GM23248 (cell line): Measurements from ENCODE around the gene XPC. TPM values are rescaled to one million over a fixed set of nuclear protein-coding genes. Genes with fewer than 3 reads are reported as not detected.

Experiments
- DNase-seq: peaks from one replicate; pipeline ENCODE4 v3.0.0-alpha.2; 2015
- H2AFZ ChIP-seq: fragments of 200-600 bp; sonication (generic); 2 replicates; pipeline ENCODE4 v1.6.1; 2016; ENCODE audit warnings: antibody characterized with exemption
- H3F3A ChIP-seq: fragments of 200-600 bp; sonication (generic); 2 replicates; pipeline ENCODE4 v1.6.1; 2016; ENCODE audit warnings: mild to moderate bottlenecking, antibody characterized with exemption, mixed run types; ENCODE audit not compliant: insufficient read depth
- H3K27ac ChIP-seq: fragments of 200-600 bp; sonication (generic); 2 replicates; pipeline ENCODE4 v1.5.1; 2016; ENCODE audit warnings: mild to moderate bottlenecking
- H3K27me3 ChIP-seq: fragments of 200-600 bp; sonication (generic); replicated peaks from 2 replicates; pipeline ENCODE4 v1.6.1; 2016; ENCODE audit warnings: mild to moderate bottlenecking; ENCODE audit not compliant: insufficient read depth
- H3K36me3 ChIP-seq: fragments of 200-600 bp; sonication (generic); 2 replicates; pipeline ENCODE4 v1.6.1; 2016; ENCODE audit warnings: low read depth, mild to moderate bottlenecking
- H3K4me1 ChIP-seq: fragments of 200-600 bp; sonication (generic); 2 replicates; pipeline ENCODE4 v1.6.1; 2016; ENCODE audit warnings: mild to moderate bottlenecking; ENCODE audit not compliant: insufficient read depth
- H3K4me2 ChIP-seq: fragments of 200-600 bp; sonication (generic); one replicate; pipeline ENCODE4 v1.6.1; 2016; ENCODE audit warnings: mild to moderate bottlenecking; ENCODE audit not compliant: unreplicated experiment
- H3K4me3 ChIP-seq: fragments of 200-600 bp; sonication (generic); 2 replicates; pipeline ENCODE4 v1.5.1; 2016; ENCODE audit warnings: mild to moderate bottlenecking
- H3K79me2 ChIP-seq: fragments of 200-600 bp; sonication (generic); 2 replicates; pipeline ENCODE4 v1.6.1; 2016; ENCODE audit warnings: mild to moderate bottlenecking; ENCODE audit not compliant: insufficient read depth
- H3K9ac ChIP-seq: fragments of 200-600 bp; sonication (generic); 2 replicates; pipeline ENCODE4 v1.6.1; 2016; ENCODE audit warnings: mild to moderate bottlenecking
- H3K9me2 ChIP-seq: fragments of 200-600 bp; sonication (generic); 2 replicates; pipeline ENCODE4 v1.6.1; 2016; ENCODE audit warnings: mixed run types, mild to moderate bottlenecking, moderate library complexity; ENCODE audit not compliant: insufficient read depth
- H3K9me3 ChIP-seq: fragments of 200-600 bp; sonication (generic); one replicate; pipeline ENCODE4 v1.6.1; 2017; ENCODE audit warnings: low read depth
- H4K20me1 ChIP-seq: fragments of 200-600 bp; sonication (generic); 2 replicates; pipeline ENCODE4 v1.6.0; 2016; ENCODE audit not compliant: insufficient read depth
- EZH2 ChIP-seq: fragments of 200-600 bp; sonication (generic); IDR thresholded peaks from 2 replicates; pipeline ENCODE4 v1.6.1; 2018; ENCODE audit warnings: antibody characterized with exemption, mild to moderate bottlenecking; ENCODE audit not compliant: insufficient read depth, poor library complexity, severe bottlenecking
- EZH2phosphoT487 ChIP-seq: fragments of 200-600 bp; sonication (generic); IDR thresholded peaks from 2 replicates; pipeline ENCODE4 v1.6.1; 2018; ENCODE audit warnings: antibody characterized with exemption, moderate library complexity, mild to moderate bottlenecking, low read depth; ENCODE audit not compliant: insufficient read depth
- WGBS, 2 experiments: methylation state at CpG; one replicate each; pipeline ENCODE4 v1.1.6; 2015 to 2017; ENCODE audit warnings: low lambda C conversion rate in 2 of 2, low coverage in 1 of 2; ENCODE audit errors: missing lambda C conversion rate in 2 of 2; 5-methylcytosine and 5-hydroxymethylcytosine counted together
- in situ Hi-C: fragments of 300-500 bp; cut with MboI; formaldehyde crosslinking; loops from 2 replicates; pipeline ENCODE4 v1.15.0; 2020
- polyA plus RNA-seq: library from polyadenylated mRNA; unstranded; fragments of >200 nt; fragmentation: Nextera tagmentation; extraction: Ambion mirVana; gene quantifications from 2 replicates; pipeline ENCODE4 v1.2.1, GENCODE V29; 2016
- total RNA-seq: library from RNA; depleted of rRNA; stranded (reverse); fragments of >200 nt; shearing (Covaris generic); gene quantifications from 2 replicates; pipeline ENCODE4 v1.2.3, GENCODE V29; 2014

The XPC gene
- total and polyA plus RNA-seq, 2 experiments from 2014 or later: 42.4 to 62.1 TPM

GRCh38 chr3:14213066-14213774 is 34.8 kb upstream of the XPC start:
- Histone ChIP-seq H3K79me2 (no peaks in the 10 kb centered on the region), H3K27ac (no peak overlapping the region), H3K4me1 (peaks cover 34% of the 10 kb centered on the region), H3K4me2 (no peak overlapping the region), H4K20me1 (no peaks in the 10 kb centered on the region), H3K4me3 (no peak overlapping the region), H3K9ac (no peak overlapping the region), H3K9me2 (no peaks in the 10 kb centered on the region), H3K36me3 (no peaks in the 10 kb centered on the region), H3F3A (peaks cover 17% of the 10 kb centered on the region), H3K9me3 (no peaks in the 10 kb centered on the region), H2AFZ (no peak overlapping the region), H3K27me3 (no peaks in the 10 kb centered on the region)
- in situ Hi-C loops: no loop called here
- DNase-seq: no peak
- TF ChIP-seq EZH2 (no peak), EZH2phosphoT487 (no peak)
- WGBS, 2 experiments: 86 to 89% methylated on average over 7 of the region's 7 CpGs

DNA sequence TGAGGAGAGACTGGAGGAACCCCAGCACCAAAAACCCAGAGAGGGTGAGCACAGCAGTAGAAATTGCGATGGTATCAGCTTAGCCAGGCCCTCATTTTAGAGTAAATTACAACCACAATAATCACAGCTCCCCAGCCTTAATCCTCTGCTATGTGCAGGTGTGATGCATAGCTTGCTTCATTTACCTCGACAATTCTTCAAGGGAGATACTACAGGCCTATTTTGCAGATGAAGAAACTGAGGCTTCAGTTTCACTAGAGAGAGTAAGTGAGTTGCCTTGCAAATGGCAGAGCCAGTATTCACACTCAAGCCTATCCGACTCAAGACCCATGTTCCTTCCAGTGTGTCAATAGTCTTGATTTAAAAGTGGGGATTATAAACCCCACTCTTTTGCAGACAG is 33.6 kb upstream of the XPC start:
- H3K9me2 ChIP-seq: no peaks in the 10 kb centered on the region
- no peaks in the 10 kb centered on the region for H4K20me1 ChIP-seq
- no peaks in the 10 kb centered on the region for H3K9me3 ChIP-seq
- H3F3A ChIP-seq: peaks cover 17% of the 10 kb centered on the region
- no peak overlapping the region for H3K4me3 ChIP-seq
- no peaks in the 10 kb centered on the region for H3K36me3 ChIP-seq
- no peak for DNase-seq
- TF ChIP-seq EZH2phosphoT487: no peak
- no peak for TF ChIP-seq EZH2
- H3K4me2 ChIP-seq: peak overlapping the region; percentile 81
- H3K27me3 ChIP-seq: no peaks in the 10 kb centered on the region
- H3K27ac ChIP-seq: no peak overlapping the region
- H3K4me1 ChIP-seq: peaks cover 34% of the 10 kb centered on the region
- 89 to 99% methylated on average over 3 of the region's 3 CpGs for WGBS, 2 experiments
- in situ Hi-C loops: no loop called here
- H2AFZ ChIP-seq: no peak overlapping the region
- H3K79me2 ChIP-seq: no peaks in the 10 kb centered on the region
- H3K9ac ChIP-seq: no peak overlapping the region

DNA sequence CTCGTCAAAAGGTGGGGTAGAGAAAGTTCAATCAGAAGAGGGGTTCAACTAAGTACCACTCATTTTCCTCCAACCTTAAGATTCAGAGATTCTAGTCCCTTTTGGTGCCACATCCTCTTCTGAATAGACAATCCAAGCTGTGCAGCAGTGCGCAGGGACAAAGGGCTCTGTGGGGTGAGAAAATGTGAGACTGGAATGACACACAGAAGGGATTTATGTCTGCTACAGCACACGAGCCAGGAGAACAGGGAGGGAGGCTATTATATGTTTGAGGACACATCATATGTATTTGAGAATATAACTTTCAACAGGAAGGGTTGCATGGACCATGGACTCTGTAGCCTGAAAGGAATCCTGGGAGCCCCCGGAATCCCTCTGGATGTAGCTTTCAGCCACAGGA is 33.2 kb upstream of the XPC start:
- no peak overlapping the region; the same call in 1 of the 2 replicates for H3K4me3 ChIP-seq
- no peaks in the 10 kb centered on the region for H3K9me3 ChIP-seq
- H3K9me2 ChIP-seq: no peaks in the 10 kb centered on the region
- peak overlapping the region; percentile 81 for H3K4me2 ChIP-seq
- peaks cover 34% of the 10 kb centered on the region for H3K4me1 ChIP-seq
- H3K79me2 ChIP-seq: no peaks in the 10 kb centered on the region
- TF ChIP-seq EZH2 (no peak), EZH2phosphoT487 (no peak)
- peaks cover 17% of the 10 kb centered on the region for H3F3A ChIP-seq
- no peak overlapping the region; the same call in 1 of the 2 replicates for H3K9ac ChIP-seq
- no peak overlapping the region; the same call in 1 of the 2 replicates for H2AFZ ChIP-seq
- no peaks in the 10 kb centered on the region for H4K20me1 ChIP-seq
- H3K27me3 ChIP-seq: no peaks in the 10 kb centered on the region
- H3K27ac ChIP-seq: peak overlapping the region; percentile 47
- no peak for DNase-seq
- in situ Hi-C loops: no loop called here
- 31 to 39% methylated on average over 4 of the region's 4 CpGs for WGBS, 2 experiments
- no peaks in the 10 kb centered on the region for H3K36me3 ChIP-seq

DNA sequence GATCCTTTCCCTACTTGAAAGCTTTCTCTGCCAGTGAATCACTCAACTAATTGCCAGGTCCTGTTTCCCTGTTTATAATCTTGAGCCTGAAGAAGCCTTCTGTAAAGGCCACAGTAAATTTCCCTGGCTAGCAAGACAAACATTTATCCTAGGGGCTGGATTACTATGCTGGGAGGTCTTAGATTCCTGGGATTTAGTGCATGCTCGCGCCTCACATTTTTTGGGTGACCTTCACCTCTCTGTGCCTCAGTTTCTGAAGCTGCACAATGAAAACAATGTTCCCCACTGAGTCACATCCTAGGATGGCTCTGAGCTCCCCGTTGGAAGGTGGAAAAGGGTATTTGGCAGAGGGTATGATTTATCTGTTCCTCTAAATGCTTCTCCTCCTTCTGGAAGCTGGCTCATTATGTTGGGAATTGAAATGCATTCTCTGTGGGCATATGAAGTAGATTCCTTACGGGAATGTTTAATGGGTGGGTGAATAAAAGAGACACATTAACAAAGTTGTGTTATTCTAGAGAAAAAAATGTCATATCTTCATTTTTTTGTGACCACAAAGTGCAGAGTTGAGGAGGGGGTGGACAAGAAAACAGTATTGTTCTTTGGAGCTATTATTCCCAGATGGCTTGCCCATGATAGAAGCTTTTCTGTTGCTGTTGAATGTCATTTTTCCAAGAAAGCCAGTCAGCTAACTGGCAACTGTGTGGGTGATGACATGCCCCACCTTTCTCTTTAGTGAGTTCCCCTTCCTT is 32.6 kb upstream of the XPC start:
- H3K79me2 ChIP-seq: no peaks in the 10 kb centered on the region

More for the DNA sequence above, 32.6 kb upstream of the XPC start:
- peaks cover 17% of the 10 kb centered on the region for H3F3A ChIP-seq
- WGBS, 2 experiments: 8% methylated on average over 4 of the region's 4 CpGs
- DNase-seq: peak; percentile 69
- in situ Hi-C loops: no loop called here
- peak overlapping the region; percentile 81 for H3K4me2 ChIP-seq
- TF ChIP-seq EZH2 (no peak), EZH2phosphoT487 (0 out of 2 replicates have a peak, but pooled peaks have one; percentile 84)
- H3K9ac ChIP-seq: no peak overlapping the region; the same call in 1 of the 2 replicates
- H3K36me3 ChIP-seq: no peaks in the 10 kb centered on the region
- no peaks in the 10 kb centered on the region for H3K27me3 ChIP-seq
- H3K27ac ChIP-seq: peak overlapping the region; percentile 47
- H3K9me3 ChIP-seq: no peaks in the 10 kb centered on the region
- peak overlapping the region; percentile 18 for H3K4me3 ChIP-seq
- H4K20me1 ChIP-seq: no peaks in the 10 kb centered on the region
- no peaks in the 10 kb centered on the region for H3K9me2 ChIP-seq
- no peak overlapping the region; the same call in 1 of the 2 replicates for H2AFZ ChIP-seq
- H3K4me1 ChIP-seq: peaks cover 34% of the 10 kb centered on the region
